Panc1 (cell line): ENCODE data around the gene ZNF586.

Experiments used
- POLR2AphosphoS5 ChIP-seq: IDR thresholded peaks from 2 replicates; pipeline ENCODE4 v1.6.1; 2012; ENCODE audit warnings: mild to moderate bottlenecking, low read depth, low read length, moderate library complexity
- REST ChIP-seq, 2 experiments: IDR thresholded peaks; 2 replicates each; pipeline ENCODE4 v1.6.1; 2011 to 2012; ENCODE audit warnings: low read depth in 2 of 2, control low read depth in 1 of 2, low read length in 1 of 2, mild to moderate bottlenecking in 1 of 2, moderate library complexity in 1 of 2; ENCODE audit not compliant: insufficient read depth in 1 of 2
- SIN3A ChIP-seq: IDR thresholded peaks from 2 replicates; pipeline ENCODE4 v1.6.1; 2012; ENCODE audit warnings: low read depth, mild to moderate bottlenecking, low read length, moderate library complexity, borderline replicate concordance; ENCODE audit not compliant: insufficient read depth
- TCF7L2 ChIP-seq: IDR thresholded peaks from 2 replicates; pipeline ENCODE4 v1.6.1; 2011; ENCODE audit warnings: mild to moderate bottlenecking, low read depth, low read length, inconsistent platforms
- TF ChIP-seq, protein P1 (sequence below): fragments of 450-650 bp; IDR thresholded peaks from 2 replicates; pipeline ENCODE4 v1.5.1; 2017; ENCODE audit warnings: mild to moderate bottlenecking

GRCh38 chr19:57769345-57770131, at the start of gene ZNF586:
- TF ChIP-seq, protein P1, sequence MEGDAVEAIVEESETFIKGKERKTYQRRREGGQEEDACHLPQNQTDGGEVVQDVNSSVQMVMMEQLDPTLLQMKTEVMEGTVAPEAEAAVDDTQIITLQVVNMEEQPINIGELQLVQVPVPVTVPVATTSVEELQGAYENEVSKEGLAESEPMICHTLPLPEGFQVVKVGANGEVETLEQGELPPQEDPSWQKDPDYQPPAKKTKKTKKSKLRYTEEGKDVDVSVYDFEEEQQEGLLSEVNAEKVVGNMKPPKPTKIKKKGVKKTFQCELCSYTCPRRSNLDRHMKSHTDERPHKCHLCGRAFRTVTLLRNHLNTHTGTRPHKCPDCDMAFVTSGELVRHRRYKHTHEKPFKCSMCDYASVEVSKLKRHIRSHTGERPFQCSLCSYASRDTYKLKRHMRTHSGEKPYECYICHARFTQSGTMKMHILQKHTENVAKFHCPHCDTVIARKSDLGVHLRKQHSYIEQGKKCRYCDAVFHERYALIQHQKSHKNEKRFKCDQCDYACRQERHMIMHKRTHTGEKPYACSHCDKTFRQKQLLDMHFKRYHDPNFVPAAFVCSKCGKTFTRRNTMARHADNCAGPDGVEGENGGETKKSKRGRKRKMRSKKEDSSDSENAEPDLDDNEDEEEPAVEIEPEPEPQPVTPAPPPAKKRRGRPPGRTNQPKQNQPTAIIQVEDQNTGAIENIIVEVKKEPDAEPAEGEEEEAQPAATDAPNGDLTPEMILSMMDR, result no peak
- TF ChIP-seq TCF7L2, result no peak
- 0 out of 4 replicates have a peak, but pooled peaks of 1 of the 2 experiments have one; percentile 53 for TF ChIP-seq REST (IDR thresholded peaks at IDR 0.05; ENCODE audit: insufficient read depth in 1 of 2, low read depth in 2 of 2, low read length in 1 of 2)
- peak; percentile 75; the same call in 1 of the 2 replicates for TF ChIP-seq SIN3A
- peak; percentile 93 for TF ChIP-seq POLR2AphosphoS5
